ENCODE data around the gene SNX20.

DNA sequence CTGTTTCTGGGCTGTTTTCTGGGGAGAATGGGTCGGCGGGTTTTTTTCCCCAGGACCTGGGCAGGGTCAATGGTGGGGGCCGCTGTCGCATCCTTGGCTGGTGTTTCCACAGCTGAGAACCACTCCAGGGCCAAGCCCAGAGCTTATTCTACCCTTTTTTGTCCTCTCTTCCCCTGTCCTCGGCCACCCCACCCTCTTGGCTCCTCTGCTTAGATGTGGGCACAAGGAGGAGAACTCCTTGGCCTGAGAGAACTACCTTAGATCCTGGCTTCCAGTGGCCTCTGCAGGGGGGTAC, 16.3 kb upstream of the SNX20 start:
- no peak for TF ChIP-seq ZNF274 (IDR thresholded peaks at IDR 0.05; ENCODE audit: low read depth, low read length)
- TF ChIP-seq SUZ12 (IDR thresholded peaks at IDR 0.05; ENCODE audit: extremely low read depth, insufficient read depth, insufficient read length): no peak
